Neural cell (in vitro differentiated cells): ENCODE results near the gene EEF1AKMT3.

Source experiments
- CTCF ChIP-seq: fragments of 450-650 bp; IDR thresholded peaks from 2 replicates; pipeline ENCODE4 v1.5.1; 2014; ENCODE audit warnings: antibody characterized with exemption, mild to moderate bottlenecking, moderate library complexity; ENCODE audit not compliant: poor library complexity, severe bottlenecking
- EZH2 ChIP-seq: fragments of 200-600, 300-800 bp; shearing (Covaris generic), sonication (generic); IDR thresholded peaks from 2 replicates; pipeline ENCODE4 v1.6.1; 2014; ENCODE audit warnings: antibody characterized with exemption, low read length, borderline replicate concordance, mild to moderate bottlenecking; ENCODE audit not compliant: insufficient read depth, poor library complexity, severe bottlenecking
- MXI1 ChIP-seq: fragments of 450-650 bp; conservative IDR thresholded peaks from 2 replicates; pipeline ENCODE4 v1.6.1; 2014; ENCODE audit warnings: antibody characterized with exemption, mild to moderate bottlenecking; ENCODE audit not compliant: poor library complexity, severe bottlenecking
- RAD21 ChIP-seq: fragments of 450-650 bp; conservative IDR thresholded peaks from 2 replicates; pipeline ENCODE4 v1.6.1; 2014; ENCODE audit warnings: antibody characterized with exemption, mild to moderate bottlenecking, moderate library complexity
- REST ChIP-seq: IDR thresholded peaks from 2 replicates; pipeline ENCODE4 v1.6.1; 2012; ENCODE audit warnings: borderline replicate concordance
- TAF1 ChIP-seq: IDR thresholded peaks from 2 replicates; pipeline ENCODE4 v1.6.1; 2012; ENCODE audit warnings: low read depth

- TF ChIP-seq CTCF = no peak
- TF ChIP-seq REST = no peak
- TF ChIP-seq EZH2 = no peak
- no peak for TF ChIP-seq RAD21
- TF ChIP-seq MXI1 = no peak
- no peak for TF ChIP-seq TAF1
Observed at GRCh38 chr12:57741844-57742738, 30.3 kb upstream of the EEF1AKMT3 start.
